HG03457 (cell line): ENCODE results near the gene RNF213.

Source experiments
- ATAC-seq: cut with Tn5 transposase; IDR thresholded peaks from one replicate; pipeline ENCODE4 v1.9.1; 2021; ENCODE audit warnings: moderate number of reproducible peaks; ENCODE audit not compliant: unreplicated experiment

Gene RNF213

DNA sequence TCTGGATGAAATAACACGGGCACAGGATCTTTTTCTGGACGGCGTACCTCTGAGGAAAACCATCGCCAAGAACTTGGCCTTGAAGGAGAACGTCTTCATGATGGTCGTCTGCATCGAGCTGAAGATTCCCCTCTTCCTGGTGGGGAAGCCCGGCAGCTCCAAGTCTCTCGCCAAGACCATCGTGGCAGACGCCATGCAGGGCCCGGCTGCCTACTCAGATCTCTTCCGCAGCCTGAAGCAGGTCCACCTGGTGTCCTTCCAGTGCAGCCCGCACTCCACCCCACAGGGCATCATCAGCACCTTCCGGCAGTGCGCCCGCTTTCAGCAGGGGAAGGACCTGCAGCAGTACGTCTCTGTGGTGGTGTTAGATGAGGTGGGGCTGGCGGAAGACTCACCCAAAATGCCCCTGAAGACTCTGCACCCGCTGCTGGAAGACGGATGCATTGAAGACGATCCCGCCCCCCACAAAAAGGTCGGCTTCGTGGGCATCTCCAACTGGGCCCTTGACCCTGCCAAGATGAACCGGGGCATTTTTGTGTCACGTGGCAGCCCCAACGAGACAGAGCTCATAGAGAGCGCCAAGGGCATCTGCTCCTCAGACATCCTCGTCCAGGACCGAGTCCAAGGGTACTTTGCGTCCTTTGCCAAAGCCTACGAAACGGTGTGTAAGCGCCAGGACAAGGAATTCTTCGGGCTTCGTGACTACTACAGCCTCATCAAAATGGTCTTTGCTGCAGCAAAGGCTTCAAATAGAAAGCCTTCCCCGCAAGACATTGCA is 86.0 kb downstream of the RNF213 start:
- no peak for ATAC-seq

DNA sequence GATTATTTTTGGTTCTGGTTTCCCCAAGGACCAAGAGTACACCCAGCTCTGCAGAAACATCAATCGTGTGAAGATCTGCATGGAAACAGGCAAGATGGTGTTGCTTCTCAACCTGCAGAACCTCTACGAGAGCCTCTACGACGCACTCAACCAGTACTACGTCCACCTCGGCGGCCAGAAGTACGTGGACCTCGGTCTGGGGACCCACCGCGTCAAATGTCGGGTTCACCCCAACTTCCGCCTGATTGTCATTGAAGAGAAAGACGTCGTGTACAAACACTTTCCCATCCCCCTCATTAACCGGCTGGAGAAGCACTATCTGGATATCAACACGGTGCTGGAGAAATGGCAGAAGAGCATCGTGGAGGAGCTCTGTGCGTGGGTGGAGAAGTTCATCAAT is 86.9 kb downstream of the RNF213 start:
- ATAC-seq, result no peak

DNA sequence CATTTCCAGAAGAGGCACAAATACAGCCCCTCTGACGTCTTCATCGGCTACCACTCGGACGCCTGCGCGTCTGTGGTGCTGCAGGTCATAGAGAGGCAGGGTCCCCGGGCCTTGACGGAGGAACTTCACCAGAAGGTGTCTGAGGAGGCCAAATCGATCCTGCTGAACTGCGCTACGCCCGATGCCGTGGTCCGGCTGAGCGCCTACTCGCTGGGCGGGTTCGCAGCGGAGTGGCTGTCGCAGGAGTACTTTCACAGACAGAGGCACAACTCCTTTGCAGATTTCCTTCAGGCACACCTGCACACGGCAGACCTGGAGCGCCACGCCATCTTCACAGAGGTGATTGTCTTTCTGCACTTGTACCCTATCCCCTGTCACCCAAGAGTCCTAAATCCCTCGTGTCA is 87.3 kb downstream of the RNF213 start:
- no peak for ATAC-seq

DNA sequence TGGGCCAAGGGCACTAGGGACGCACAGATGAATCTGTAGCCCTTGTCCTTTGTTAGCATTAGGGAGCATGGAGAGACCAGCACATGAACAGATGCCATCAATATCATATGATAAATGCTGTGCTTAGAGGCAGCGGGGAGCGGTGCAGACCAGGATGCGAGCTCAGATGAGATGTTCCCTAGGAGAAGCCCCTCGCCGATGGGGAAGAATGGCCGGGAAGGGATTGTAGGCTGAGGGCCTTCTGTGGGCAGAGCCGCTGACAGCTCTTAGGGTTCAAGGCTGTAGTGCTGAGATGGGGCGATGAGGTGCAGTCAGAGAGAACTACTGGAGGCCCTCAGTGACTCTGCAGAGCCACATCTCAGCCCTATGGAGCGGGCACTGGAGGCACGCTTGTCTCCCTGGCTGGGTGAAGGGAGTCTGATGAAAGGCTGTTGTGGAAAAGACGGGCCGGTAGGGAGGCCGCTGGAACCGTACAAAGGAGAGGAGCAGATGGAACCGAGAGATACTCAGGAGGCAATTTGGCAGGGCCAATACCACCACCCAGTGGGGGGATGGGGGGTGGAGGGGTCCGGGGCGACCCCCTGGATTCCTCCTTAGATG is 88.0 kb downstream of the RNF213 start:
- no peak for ATAC-seq

DNA sequence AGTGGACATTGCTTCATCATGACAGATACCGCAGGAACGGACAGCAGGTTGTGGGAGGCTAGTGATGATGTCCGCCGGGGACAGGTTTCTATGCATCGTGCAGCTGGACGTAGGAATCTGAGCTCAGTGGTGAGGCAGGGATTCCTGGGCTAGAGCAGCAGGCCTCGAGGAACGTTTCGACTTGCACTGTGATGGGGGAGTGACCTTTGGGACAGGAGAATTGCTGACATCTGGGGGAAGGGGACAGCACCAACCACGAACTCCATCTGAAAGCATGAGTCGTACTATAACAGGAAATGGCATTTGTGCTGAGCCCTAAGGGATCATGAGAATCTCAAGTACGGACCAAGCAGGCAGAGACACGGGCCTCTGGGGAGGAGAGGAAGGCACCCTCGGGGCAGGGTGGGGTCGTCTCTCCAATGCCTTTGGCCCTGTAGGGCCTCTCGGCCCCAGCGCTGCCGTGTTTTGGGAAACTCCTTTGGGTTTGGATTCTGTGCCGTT is 88.5 kb downstream of the RNF213 start:
- ATAC-seq, result no peak

DNA sequence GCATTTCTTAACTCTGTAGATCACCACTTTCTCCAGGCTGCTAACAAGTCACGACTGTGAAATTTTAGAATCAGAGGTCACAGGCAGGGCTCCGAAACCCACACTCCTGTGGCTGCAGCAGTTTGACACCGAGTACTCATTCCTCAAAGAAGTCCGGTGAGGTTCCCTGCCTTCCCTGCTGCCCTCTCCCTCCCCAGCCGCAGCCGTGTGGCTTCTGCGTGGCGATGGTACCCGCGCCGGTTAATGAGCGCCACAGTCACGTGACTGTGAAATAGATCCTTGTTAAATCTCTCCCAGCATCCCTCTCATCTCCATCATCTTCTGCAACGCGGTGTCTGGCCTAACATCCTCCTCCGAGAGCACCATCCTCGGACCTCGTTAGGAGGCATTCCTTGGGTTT is 89.1 kb downstream of the RNF213 start:
- ATAC-seq, result no peak

DNA sequence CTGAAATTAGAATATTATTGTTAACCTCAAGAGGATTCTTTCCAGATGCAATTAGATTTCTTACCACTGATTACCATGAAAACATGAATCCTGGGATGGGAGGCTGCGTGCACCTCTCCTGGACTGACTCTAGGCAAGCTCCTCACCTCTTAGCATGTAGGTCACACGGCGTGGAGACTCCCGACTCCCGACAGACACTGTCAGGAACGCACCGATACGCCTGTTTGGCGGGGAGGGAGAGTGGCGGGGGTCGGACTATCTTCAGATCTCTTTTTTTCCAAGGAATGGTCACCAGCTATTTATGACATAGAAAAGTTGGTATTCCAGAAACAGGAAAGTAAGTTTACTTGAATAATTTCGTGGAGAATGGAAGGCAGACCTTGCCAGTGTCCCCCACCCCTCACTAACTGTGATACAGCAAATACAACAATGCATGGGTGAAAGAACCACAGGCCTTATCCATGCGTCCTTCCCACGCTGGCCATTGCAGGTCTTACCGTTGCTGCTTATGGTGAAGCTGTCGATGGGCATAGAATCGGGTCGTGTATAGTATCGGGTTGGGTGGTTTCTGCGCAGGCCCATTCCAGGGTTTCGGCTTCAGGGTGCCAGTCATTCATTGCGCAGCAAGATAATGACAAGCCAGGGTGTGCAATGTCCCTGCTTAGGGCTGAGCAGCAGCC is 91.7 kb downstream of the RNF213 start:
- no peak for ATAC-seq

DNA sequence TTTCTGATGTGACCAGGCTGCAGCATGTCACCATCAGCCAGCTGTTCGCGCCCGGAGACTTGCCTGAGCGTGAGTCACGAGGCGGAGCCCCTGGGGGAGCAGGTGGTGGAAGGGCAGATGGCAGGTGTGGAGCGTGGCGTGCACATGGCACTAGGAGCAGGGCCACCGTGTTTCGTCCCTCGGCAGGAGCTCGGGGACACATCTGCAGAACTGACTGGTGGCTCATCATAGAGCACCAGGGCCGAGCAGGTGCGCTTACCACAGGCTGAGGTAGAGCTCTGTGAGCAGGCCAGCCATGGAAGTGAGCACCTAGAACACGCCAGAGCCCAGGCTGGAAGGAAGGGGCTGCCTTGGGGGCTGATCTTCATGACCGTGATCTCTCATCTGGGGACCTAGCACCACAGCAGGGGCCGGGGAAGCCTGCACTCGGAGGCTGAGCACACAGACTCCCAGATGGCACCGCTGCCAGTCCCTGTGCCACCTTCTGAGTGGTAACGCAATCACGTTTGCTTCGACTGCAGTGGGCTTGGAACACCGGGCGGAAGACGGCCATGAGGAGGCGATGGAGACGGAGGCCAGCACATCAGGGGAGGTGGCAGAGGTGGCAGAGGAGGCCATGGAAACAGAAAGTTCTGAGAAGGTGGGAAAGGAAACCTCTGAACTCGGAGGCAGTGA is 92.5 kb downstream of the RNF213 start:
- ATAC-seq, result no peak

DNA sequence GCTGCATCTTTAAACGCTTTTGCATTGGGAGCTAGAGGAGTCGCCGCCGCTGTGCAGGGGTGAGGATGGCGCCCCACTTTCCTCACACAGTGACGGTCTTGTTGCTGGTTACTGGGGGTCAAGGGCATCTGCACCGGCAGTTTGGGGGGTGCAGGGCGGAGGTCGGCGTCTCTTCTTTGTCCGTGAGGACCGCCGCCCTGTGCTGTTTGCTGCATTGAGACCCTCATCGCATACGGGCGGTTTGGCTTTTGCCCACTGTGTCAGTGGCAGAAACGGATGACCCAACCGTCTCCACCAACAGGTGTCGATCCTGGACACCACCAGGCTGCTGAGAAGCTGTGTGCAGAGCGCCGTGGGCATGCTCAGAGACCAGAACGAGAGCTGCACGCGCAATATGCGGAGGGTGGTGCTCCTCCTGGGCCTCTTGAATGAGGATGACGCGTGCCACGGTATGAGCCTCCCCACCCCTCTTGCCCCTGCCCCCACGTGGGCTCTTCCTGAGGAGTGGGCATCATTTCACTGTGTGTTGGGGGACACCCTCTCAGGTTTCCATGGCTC is 93.1 kb downstream of the RNF213 start:
- no peak for ATAC-seq

DNA sequence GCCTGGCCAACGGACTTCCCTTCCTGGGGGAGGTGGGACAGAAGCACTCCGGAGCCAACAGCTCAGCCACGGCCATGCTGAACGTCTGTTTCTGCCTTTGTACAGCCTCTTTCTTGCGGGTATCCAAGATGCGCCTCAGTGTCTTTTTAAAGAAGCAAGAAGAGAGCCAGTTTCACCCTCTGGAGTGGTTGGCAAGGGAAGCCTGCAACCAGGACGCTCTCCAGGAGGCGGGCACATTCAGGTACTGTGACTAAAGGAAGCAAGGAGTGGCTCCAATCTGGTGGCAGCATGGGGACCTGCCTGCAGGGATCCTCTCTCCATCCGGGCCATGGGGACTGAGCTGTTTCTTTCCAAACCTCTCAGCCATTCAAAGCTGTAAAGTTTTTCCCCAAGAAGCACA is 93.7 kb downstream of the RNF213 start:
- ATAC-seq, result no peak

DNA sequence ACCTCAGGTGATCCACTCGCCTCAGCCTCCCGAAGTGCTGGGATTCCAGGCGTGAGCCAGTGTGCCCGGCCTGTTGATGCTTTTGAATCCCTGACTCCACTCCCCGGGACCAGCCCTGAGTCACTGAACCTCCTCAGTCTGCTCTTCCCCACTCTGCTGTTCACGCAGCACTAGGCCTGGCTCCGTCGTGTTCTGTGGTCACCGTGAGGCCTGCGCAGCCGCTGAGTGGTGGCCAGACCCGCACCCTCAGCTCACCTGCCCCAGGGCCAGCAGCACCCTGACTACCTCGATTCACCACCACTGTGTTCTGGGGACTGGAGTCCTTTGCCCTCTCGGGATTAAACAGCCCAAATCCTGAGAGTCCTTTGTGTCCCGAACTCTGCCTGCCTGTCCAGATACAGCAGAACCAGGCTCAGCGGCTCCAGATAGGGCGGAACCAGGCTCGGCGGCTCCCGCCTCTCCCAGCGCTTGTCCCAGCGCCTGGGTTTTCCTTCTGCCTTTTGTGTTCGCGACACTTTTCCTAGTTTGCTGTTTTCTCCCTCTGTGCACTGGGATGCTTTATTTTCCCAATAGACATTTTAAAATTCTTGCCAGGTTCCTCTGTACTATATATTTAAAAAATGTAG is 95.7 kb downstream of the RNF213 start:
- ATAC-seq, result no peak

DNA sequence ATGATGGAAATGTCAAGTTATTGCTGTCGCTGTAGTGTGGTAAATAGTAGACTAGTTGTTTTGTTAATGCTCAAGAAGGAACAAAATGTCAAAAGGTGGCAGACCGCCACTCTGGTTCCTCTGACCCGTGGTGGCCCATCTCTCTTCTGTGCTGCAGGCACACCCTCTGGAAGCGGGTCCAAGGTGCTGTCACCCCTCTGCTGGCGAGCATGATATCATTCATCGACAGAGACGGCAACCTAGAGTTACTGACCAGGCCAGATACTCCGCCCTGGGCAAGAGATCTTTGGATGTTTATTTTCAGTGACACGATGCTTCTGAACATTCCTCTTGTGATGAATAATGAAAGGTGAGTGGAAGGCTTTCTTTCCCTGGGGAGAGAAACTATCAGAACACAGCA is 97.5 kb downstream of the RNF213 start:
- no peak for ATAC-seq

DNA sequence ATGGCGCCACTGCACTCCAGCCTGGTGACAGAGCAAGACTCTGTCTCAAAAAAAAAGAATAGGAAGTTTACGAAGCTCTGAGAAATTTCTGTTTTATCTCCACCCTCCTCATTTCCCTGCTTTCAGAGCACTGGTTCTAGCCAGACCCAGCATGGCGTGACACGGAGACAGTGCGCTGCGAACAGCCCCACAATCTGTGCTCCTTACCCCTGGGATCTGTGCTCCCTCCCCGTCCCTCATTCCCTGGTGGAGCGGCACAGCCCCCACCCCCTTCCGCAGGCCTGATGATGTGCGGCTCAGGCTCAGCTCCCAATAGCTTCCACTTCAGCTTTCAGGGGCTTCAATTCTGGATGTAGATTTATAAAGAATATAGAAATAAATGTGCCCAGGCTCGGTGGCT is 98.2 kb downstream of the RNF213 start:
- no peak for ATAC-seq

DNA sequence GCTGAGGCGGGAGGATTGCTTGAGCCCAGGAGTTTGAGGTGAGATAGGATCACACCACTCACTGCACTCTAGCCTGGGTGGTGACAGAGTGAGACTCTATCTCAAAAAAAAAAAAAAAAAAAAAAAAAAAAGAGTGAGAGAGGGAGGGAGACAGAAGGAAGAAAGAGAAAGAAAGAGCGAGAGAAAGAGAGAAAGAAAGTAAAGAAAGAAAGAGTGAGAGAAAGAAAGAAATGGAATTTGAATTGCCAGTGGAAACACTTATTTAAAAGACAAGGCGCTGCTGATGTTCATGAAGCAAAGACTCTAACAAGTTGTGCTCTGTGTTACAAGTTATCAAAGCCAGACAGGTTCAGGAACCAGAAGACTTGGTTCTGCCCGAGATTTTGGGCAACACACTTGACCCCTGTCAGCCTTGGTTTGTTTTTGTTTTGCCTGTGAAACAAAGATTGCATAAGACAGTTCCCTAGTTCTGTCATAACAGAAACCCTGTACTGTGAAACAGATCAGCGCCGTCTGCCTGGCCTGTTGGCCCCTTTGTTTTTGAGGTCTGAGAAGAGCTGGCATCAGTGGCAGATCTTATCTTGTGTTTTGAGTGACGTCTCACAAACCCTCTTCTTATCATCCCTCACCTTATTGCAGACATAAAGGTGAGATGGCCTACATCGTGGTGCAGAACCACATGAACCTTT is 98.9 kb downstream of the RNF213 start:
- no peak for ATAC-seq

DNA sequence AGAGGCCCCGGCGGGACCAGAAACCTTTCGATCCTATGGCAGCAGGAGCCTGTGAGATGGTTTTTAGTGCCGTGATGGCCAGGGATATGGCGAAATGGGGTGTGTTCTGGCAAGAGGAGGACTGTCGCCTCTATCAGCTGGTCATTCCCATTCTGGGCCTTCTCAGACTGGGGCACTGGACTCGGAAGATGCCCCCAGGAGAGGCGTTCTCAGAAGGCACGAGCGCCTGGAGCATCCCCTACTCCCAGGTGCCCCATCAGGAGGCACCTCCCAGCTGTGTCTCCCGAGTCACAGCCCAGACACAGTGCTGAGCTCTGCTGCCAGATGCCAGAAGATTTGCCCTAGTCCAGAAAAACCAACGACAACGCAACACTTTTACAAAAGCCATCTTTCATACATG is 99.7 kb downstream of the RNF213 start:
- no peak for ATAC-seq

DNA sequence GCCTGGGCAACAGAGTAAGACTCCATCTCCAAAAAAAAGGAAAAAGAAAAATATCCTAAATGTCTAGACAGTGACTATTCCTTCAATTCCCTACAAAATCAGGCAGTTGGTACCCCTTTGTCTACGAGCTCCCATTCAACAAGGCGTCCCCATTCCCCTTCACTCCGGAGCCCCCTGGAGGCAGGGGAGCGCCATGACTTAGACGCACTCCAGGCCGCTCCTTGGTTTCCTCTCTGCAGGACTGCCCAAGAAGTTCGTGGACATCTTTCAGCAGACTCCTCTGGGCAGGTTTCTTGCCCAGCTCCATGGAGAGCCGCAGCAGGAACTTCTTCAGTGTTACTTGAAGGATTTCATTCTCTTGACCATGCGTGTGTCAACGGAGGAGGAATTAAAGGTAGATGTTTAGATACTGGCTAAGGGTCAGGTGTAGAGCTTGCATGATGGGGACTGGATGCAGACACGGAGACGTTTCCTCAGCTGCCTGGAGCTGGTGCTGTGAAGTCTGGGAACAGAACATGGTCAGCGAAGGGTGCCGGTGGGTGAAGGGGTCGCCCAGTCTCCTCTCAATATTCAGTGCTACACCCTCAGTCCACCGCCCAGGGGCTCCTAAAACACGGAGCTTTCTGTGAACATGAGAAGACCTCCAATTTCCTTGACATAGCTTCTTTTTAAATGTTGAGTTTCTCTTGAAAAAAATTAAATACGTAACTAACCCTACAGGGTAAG is 101.0 kb downstream of the RNF213 start:
- ATAC-seq, result no peak

DNA sequence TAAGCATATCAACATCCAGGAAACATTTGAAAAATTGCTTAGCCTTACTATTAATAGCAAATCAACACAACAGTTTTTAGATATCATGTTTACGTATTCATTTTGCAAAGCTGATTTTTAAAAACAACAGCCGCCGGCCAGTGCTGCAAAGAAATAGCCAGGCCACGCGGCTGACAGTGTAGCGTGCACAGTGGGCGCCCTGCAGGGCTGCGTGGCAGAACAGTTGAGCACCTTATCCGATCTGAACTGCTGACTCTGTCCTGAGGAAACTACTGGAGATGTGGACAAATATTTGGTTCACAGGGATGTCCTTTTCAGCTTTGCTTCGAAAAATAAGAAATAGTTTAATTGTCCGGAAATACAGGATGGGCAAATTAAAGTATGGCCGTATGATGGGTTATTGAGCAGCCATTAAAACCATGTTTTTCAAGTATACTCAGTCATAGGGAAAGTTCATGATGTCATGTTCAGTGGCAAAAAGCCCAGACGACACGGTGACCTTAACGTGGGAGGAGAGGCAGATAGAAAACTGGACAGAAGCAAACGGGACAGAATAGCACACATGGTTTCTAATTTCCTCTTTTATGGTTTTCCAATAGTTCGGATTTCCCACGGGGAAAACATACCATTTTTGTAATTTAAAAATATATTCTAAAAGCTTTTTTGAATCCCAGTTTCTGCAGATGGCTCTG is 101.9 kb downstream of the RNF213 start:
- ATAC-seq, result no peak

DNA sequence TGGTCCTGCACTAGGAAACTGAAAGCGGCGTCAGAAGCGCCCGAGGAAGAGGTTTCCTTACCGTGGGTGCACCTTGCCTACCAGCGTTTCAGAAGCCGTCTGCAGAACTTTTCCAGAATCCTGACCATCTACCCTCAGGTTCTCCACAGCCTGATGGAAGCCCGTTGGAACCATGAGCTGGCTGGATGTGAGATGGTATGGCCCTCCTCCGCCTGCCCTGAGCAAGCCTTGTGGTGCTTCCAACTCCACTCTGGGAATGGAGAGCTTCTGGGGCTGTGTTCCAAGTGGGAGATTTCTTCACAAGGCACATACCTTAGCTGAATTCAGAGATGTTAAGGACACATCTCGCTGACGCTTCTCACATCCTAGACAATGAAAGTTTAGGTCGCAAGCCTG is 102.5 kb downstream of the RNF213 start:
- ATAC-seq, result no peak

DNA sequence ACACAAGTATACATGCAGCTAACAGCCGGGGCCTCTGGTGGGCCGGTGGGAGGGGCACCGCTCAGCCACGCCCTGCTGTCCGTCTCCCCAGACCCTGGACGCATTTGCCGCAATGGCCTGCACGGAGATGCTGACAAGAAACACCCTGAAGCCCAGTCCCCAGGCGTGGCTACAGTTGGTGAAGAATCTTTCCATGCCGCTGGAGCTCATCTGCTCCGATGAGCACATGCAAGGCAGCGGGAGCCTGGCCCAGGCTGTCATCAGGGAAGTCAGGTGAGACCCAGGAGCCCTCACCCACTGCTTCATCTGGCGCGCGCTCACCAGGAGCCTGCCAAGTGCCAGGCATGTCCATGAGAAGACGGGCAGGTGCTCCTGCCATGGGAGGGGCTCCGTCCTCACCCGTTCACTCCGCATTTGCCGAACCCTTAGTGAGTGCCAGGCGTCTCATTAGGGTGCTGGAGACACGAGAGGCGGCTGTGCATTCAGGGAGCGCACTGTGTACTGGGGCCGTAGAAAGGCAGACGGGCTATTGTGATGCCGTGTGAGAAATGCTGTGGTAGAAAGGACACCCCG is 103.0 kb downstream of the RNF213 start:
- ATAC-seq, result no peak
